SU-DHL-6 (cell line): ENCODE measurements around the gene GDNF.

Source experiments
- H2AFZ ChIP-seq: fragments of 200-600 bp; sonication (generic); 2 replicates; pipeline ENCODE4 v1.6.1; 2014; ENCODE audit warnings: low read depth, mild to moderate bottlenecking, moderate library complexity, mixed read lengths, antibody characterized with exemption, low read length; ENCODE audit not compliant: severe bottlenecking
- H3F3A ChIP-seq: fragments of 200-600 bp; shearing (Covaris generic); 2 replicates; pipeline ENCODE4 v1.6.0; 2016; ENCODE audit warnings: antibody characterized with exemption, mild to moderate bottlenecking; ENCODE audit not compliant: insufficient read depth
- H3K27ac ChIP-seq: fragments of 200-600 bp; sonication (generic); 2 replicates; pipeline ENCODE4 v1.5.1; 2016; ENCODE audit warnings: low read depth, mild to moderate bottlenecking, low read length, moderate library complexity, mixed read lengths
- H3K27me3 ChIP-seq: fragments of 200-600 bp; sonication (generic), shearing (Covaris generic); 2 replicates; pipeline ENCODE4 v1.6.0; 2014; ENCODE audit warnings: mild to moderate bottlenecking, low read length
- H3K36me3 ChIP-seq: fragments of 200-600 bp; sonication (generic); 2 replicates; pipeline ENCODE4 v1.6.1; 2014; ENCODE audit warnings: mild to moderate bottlenecking, low read length, mixed read lengths
- H3K4me2 ChIP-seq: fragments of 300-600, 200-600 bp; shearing (Covaris generic), sonication (generic); 2 replicates; pipeline ENCODE4 v1.6.0; 2014; ENCODE audit warnings: low read length, low read depth, mild to moderate bottlenecking; ENCODE audit not compliant: poor library complexity, severe bottlenecking
- H3K4me3 ChIP-seq: fragments of 200-600 bp; sonication (generic); 2 replicates; pipeline ENCODE4 v1.5.1; 2014; ENCODE audit warnings: antibody characterized with exemption, low read length, mild to moderate bottlenecking, mixed read lengths; ENCODE audit not compliant: insufficient read depth, poor library complexity, severe bottlenecking
- H3K79me2 ChIP-seq: fragments of 200-600 bp; sonication (generic); 2 replicates; pipeline ENCODE4 v1.6.1; 2014; ENCODE audit warnings: mild to moderate bottlenecking, low read length, moderate library complexity; ENCODE audit not compliant: insufficient read depth
- H3K9ac ChIP-seq: fragments of 200-600 bp; sonication (generic); 2 replicates; pipeline ENCODE4 v1.7.0; 2014; ENCODE audit warnings: mild to moderate bottlenecking, low read length
- H3K9me2 ChIP-seq: fragments of 200-600 bp; sonication (generic); replicated peaks from 2 replicates; pipeline ENCODE4 v1.6.1; 2014; ENCODE audit warnings: low read length; ENCODE audit not compliant: insufficient read depth
- H3K9me3 ChIP-seq: fragments of 200-600 bp; sonication (generic); 2 replicates; pipeline ENCODE4 v1.6.1; 2014; ENCODE audit warnings: low read length, mixed read lengths; ENCODE audit not compliant: insufficient read depth
- H4K20me1 ChIP-seq: fragments of 200-600 bp; sonication (generic); 2 replicates; pipeline ENCODE4 v1.6.1; 2014; ENCODE audit warnings: low read depth, mild to moderate bottlenecking, antibody characterized with exemption, low read length, moderate library complexity, mixed read lengths
- EZH2phosphoT487 ChIP-seq: fragments of 200-600 bp; sonication (generic), shearing (Covaris generic); conservative IDR thresholded peaks from 2 replicates; pipeline ENCODE4 v1.6.1; 2018; ENCODE audit warnings: mild to moderate bottlenecking, antibody characterized with exemption, low read length, moderate library complexity, mixed read lengths
- TF ChIP-seq, protein P1 (sequence below): fragments of 200-600 bp; sonication (generic); IDR thresholded peaks from one replicate; pipeline ENCODE4 v1.5.1; 2017; ENCODE audit warnings: antibody characterized with exemption, mild to moderate bottlenecking, low read length, moderate library complexity; ENCODE audit not compliant: insufficient read depth, poor library complexity, severe bottlenecking

The GDNF gene

GRCh38 chr5:37812365-37812764 lies 27.5 kb downstream of the GDNF start:
- TF ChIP-seq, protein P1, sequence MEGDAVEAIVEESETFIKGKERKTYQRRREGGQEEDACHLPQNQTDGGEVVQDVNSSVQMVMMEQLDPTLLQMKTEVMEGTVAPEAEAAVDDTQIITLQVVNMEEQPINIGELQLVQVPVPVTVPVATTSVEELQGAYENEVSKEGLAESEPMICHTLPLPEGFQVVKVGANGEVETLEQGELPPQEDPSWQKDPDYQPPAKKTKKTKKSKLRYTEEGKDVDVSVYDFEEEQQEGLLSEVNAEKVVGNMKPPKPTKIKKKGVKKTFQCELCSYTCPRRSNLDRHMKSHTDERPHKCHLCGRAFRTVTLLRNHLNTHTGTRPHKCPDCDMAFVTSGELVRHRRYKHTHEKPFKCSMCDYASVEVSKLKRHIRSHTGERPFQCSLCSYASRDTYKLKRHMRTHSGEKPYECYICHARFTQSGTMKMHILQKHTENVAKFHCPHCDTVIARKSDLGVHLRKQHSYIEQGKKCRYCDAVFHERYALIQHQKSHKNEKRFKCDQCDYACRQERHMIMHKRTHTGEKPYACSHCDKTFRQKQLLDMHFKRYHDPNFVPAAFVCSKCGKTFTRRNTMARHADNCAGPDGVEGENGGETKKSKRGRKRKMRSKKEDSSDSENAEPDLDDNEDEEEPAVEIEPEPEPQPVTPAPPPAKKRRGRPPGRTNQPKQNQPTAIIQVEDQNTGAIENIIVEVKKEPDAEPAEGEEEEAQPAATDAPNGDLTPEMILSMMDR, result no peak
- TF ChIP-seq EZH2phosphoT487, result no peak
- H3F3A ChIP-seq, result no peaks in the 10 kb centered on the region
- H3K4me2 ChIP-seq, result no peak overlapping the region
- H3K27ac ChIP-seq, result no peak overlapping the region
- H3K36me3 ChIP-seq, result no peaks in the 10 kb centered on the region
- no peaks in the 10 kb centered on the region for H3K79me2 ChIP-seq
- H3K9me2 ChIP-seq, result no peaks in the 10 kb centered on the region
- no peaks in the 10 kb centered on the region for H3K9me3 ChIP-seq
- no peaks in the 10 kb centered on the region for H3K27me3 ChIP-seq
- H3K9ac ChIP-seq, result no peak overlapping the region
- no peaks in the 10 kb centered on the region for H4K20me1 ChIP-seq
- H2AFZ ChIP-seq, result no peak overlapping the region
- H3K4me3 ChIP-seq, result no peak overlapping the region

- no peaks in the 10 kb centered on the region for H3F3A ChIP-seq
- no peaks in the 10 kb centered on the region for H3K27me3 ChIP-seq
- H3K9ac ChIP-seq, result no peak overlapping the region
- TF ChIP-seq EZH2phosphoT487, result no peak
- TF ChIP-seq, protein P1, result no peak
- H3K4me2 ChIP-seq, result no peak overlapping the region
- no peaks in the 10 kb centered on the region for H4K20me1 ChIP-seq
- no peak overlapping the region for H3K4me3 ChIP-seq
- H3K27ac ChIP-seq, result no peak overlapping the region
- H3K9me3 ChIP-seq, result no peaks in the 10 kb centered on the region
- no peaks in the 10 kb centered on the region for H3K9me2 ChIP-seq
- H3K36me3 ChIP-seq, result no peaks in the 10 kb centered on the region
- H2AFZ ChIP-seq, result no peak overlapping the region
- H3K79me2 ChIP-seq, result no peaks in the 10 kb centered on the region
Observed at GRCh38 chr5:37811866-37812265, 28.0 kb downstream of the GDNF start.

- Histone ChIP-seq H2AFZ (no peak overlapping the region), H3K9me3 (no peaks in the 10 kb centered on the region), H3K4me2 (no peak overlapping the region), H3K36me3 (no peaks in the 10 kb centered on the region), H3K4me3 (no peak overlapping the region), H3K9ac (no peak overlapping the region), H3K79me2 (no peaks in the 10 kb centered on the region), H3K9me2 (no peaks in the 10 kb centered on the region), H3K27ac (no peak overlapping the region), H3K27me3 (no peaks in the 10 kb centered on the region), H3F3A (no peaks in the 10 kb centered on the region), H4K20me1 (no peaks in the 10 kb centered on the region)
- no peak for TF ChIP-seq EZH2phosphoT487
- TF ChIP-seq, protein P1, result no peak
Observed at GRCh38 chr5:37810311-37810710, 29.5 kb downstream of the GDNF start.
